IMR-90 (cell line): ENCODE data around the gene TGFB1. TPM values are rescaled to one million over a fixed set of nuclear protein-coding genes. Genes with fewer than 3 reads are reported as not detected.
A peak's percentile ranks its signal among the peaks of the same experiment; 100 is the strongest.

Source experiments
- ATAC-seq: fragments of 200-7000 bp; cut with Tn5 transposase; 2 replicates; pipeline ENCODE4 v1.9.1; 2020; ENCODE audit warnings: low read depth, mild to moderate bottlenecking, moderate library complexity
- BruUV-seq: library from RNA; stranded (reverse); fragments of 400-500 nt; replicated peaks from 2 replicates; lab custom pipeline; 2021; lab: Mats Ljungman, UMichigan
- CTCF ChIA-PET: fragments of 300-600 bp; formaldehyde crosslinking; extraction: SDS; loops from one replicate; lab custom pipeline; 2021; ENCODE audit warnings: antibody characterized with exemption; lab: Yijun Ruan, JAX
- POLR2A ChIA-PET: fragments of 300-600 bp; sonication (Branson Sonifier 250); formaldehyde crosslinking; loops from one replicate; lab custom pipeline; 2022; ENCODE audit warnings: antibody characterized with exemption; ENCODE audit not compliant: unreplicated experiment; lab: Charles Lee
- DNase-seq: peaks from one replicate; pipeline ENCODE4 v3.0.0; 2013
- H2AFZ ChIP-seq: replicated peaks from 2 replicates; pipeline ENCODE3; 2013; ENCODE audit warnings: low read length, mild to moderate bottlenecking; ENCODE audit not compliant: poor library complexity
- H2AK5ac ChIP-seq: 2 replicates; pipeline ENCODE4 v1.6.1; 2013; ENCODE audit warnings: low read depth, low read length, inconsistent platforms
- H2AK9ac ChIP-seq: replicated peaks from 2 replicates; pipeline ENCODE3; 2013; ENCODE audit warnings: mild to moderate bottlenecking, low read depth, low read length, moderate library complexity; ENCODE audit not compliant: poor library complexity
- H2BK120ac ChIP-seq: 2 replicates; pipeline ENCODE4 v1.6.1; 2013; ENCODE audit warnings: low read depth, low read length, inconsistent platforms
- H2BK15ac ChIP-seq: 3 replicates; pipeline ENCODE4 v1.6.1; 2013; ENCODE audit warnings: low read depth, low read length, inconsistent platforms
- H2BK20ac ChIP-seq: 2 replicates; pipeline ENCODE4 v1.6.1; 2013; ENCODE audit warnings: low read depth, mild to moderate bottlenecking, inconsistent platforms, low read length, moderate library complexity
- H2BK5ac ChIP-seq: 2 replicates; pipeline ENCODE4 v1.6.1; 2013; ENCODE audit warnings: mild to moderate bottlenecking, low read depth, low read length, inconsistent platforms; ENCODE audit not compliant: poor library complexity, severe bottlenecking
- H3K14ac ChIP-seq: replicated peaks from 2 replicates; pipeline ENCODE4 v1.6.1; 2013; ENCODE audit warnings: low read depth, low read length, inconsistent platforms
- H3K18ac ChIP-seq: 2 replicates; pipeline ENCODE4 v1.6.1; 2013; ENCODE audit warnings: low read depth, low read length, control low read depth
- H3K23ac ChIP-seq: 2 replicates; pipeline ENCODE4 v1.6.1; 2013; ENCODE audit warnings: low read depth, low read length, inconsistent platforms
- H3K27ac ChIP-seq: 2 replicates; pipeline ENCODE4 v1.5.1; 2013; ENCODE audit warnings: mild to moderate bottlenecking, control low read depth, low read length; ENCODE audit not compliant: insufficient read depth
- H3K27me3 ChIP-seq: 2 replicates; pipeline ENCODE4 v1.6.1; 2013; ENCODE audit warnings: low read length; ENCODE audit not compliant: control insufficient read depth, insufficient read depth
- H3K36me3 ChIP-seq: 2 replicates; pipeline ENCODE4 v1.6.1; 2013; ENCODE audit warnings: low read length, mixed read lengths; ENCODE audit not compliant: control insufficient read depth, insufficient read depth
- H3K4ac ChIP-seq: 2 replicates; pipeline ENCODE4 v1.6.1; 2013; ENCODE audit warnings: low read depth, low read length, inconsistent platforms
- H3K4me1 ChIP-seq: 2 replicates; pipeline ENCODE4 v1.6.1; 2013; ENCODE audit warnings: low read length, mixed read lengths; ENCODE audit not compliant: control insufficient read depth, insufficient read depth
- H3K4me2 ChIP-seq: 2 replicates; pipeline ENCODE4 v1.6.1; 2013; ENCODE audit warnings: low read depth, mild to moderate bottlenecking, control low read depth, low read length, moderate library complexity
- H3K4me3 ChIP-seq: 2 replicates; pipeline ENCODE4 v1.5.1; 2013; ENCODE audit warnings: low read depth, mild to moderate bottlenecking, control low read depth, low read length, moderate library complexity; ENCODE audit not compliant: insufficient read depth
- H3K56ac ChIP-seq: 2 replicates; pipeline ENCODE4 v1.6.1; 2013; ENCODE audit warnings: low read length, inconsistent platforms; ENCODE audit not compliant: insufficient read depth; ENCODE audit errors: extremely low read depth
- H3K79me1 ChIP-seq, 2 experiments: 2 replicates each; pipeline ENCODE4 v1.6.1; 2013; ENCODE audit warnings: low read length in 2 of 2, inconsistent platforms in 1 of 2, low read depth in 1 of 2
- H3K9ac ChIP-seq: 2 replicates; pipeline ENCODE4 v1.6.1; 2013; ENCODE audit warnings: low read depth, low read length, control low read depth
- H3K9me1 ChIP-seq: 2 replicates; pipeline ENCODE4 v1.6.1; 2013; ENCODE audit warnings: low read length, inconsistent platforms; ENCODE audit not compliant: insufficient read depth
- H3K9me3 ChIP-seq: 2 replicates; pipeline ENCODE4 v1.6.1; 2013; ENCODE audit warnings: low read length; ENCODE audit not compliant: control insufficient read depth, insufficient read depth
- H4K20me1 ChIP-seq: 2 replicates; pipeline ENCODE4 v1.6.1; 2013; ENCODE audit warnings: low read length, inconsistent platforms; ENCODE audit not compliant: insufficient read depth
- H4K5ac ChIP-seq: 2 replicates; pipeline ENCODE4 v1.6.1; 2013; ENCODE audit warnings: mild to moderate bottlenecking, low read depth, low read length, control low read depth
- H4K8ac ChIP-seq, 2 experiments: 2 replicates each; pipeline ENCODE4 v1.6.1; 2013; ENCODE audit warnings: low read depth in 2 of 2, low read length in 2 of 2, control low read depth in 1 of 2, inconsistent platforms in 1 of 2
- H4K91ac ChIP-seq: 2 replicates; pipeline ENCODE4 v1.6.1; 2013; ENCODE audit warnings: low read depth, low read length, inconsistent platforms; ENCODE audit not compliant: insufficient read depth
- CHD1 ChIP-seq: IDR thresholded peaks from 2 replicates; pipeline ENCODE4 v1.6.1; 2012; ENCODE audit warnings: low read depth, low read length, improper control_type of control experiment
- POLR2A ChIP-seq: IDR thresholded peaks from 2 replicates; pipeline ENCODE4 v1.6.1; 2012; ENCODE audit warnings: mild to moderate bottlenecking, low read depth, low read length
- RAD21 ChIP-seq: IDR thresholded peaks from 2 replicates; pipeline ENCODE4 v1.6.1; 2012; ENCODE audit warnings: low read length, improper control_type of control experiment
- RFX5 ChIP-seq: IDR thresholded peaks from 2 replicates; pipeline ENCODE4 v1.8.0; 2012; ENCODE audit warnings: low read depth, mild to moderate bottlenecking, low read length, moderate library complexity
- WGBS, 2 experiments: methylation state at CpG; one replicate each; pipeline versions ENCODE4 v1.1.5 to v1.1.7; 2013; ENCODE audit warnings: missing lambda C conversion rate in 2 of 2; ENCODE audit not compliant: insufficient read length in 1 of 2; ENCODE audit errors: extremely low coverage in 2 of 2; 5-methylcytosine and 5-hydroxymethylcytosine counted together
- dilution Hi-C: fragments of 300-500 bp; cut with HindIII; formaldehyde crosslinking; loops from one replicate; pipeline ENCODE4 v1.14.3; 2018; ENCODE audit warnings: low sequenced_read_pairs; ENCODE audit not compliant: unreplicated experiment
- in situ Hi-C: fragments of 300-500 bp; cut with MboI; formaldehyde crosslinking; loops from 3 replicates; pipeline ENCODE4 v1.14.3; 2019; ENCODE audit warnings: low sequenced_read_pairs, inconsistent platforms, mixed read lengths
- intact Hi-C: fragments of 100-400 bp; cut with micrococcal nuclease; formaldehyde crosslinking; loops from 2 replicates; pipeline ENCODE4 v1.10.0; 2022
- polyA plus RNA-seq, 3 experiments: library from polyadenylated mRNA; depleted of rRNA; stranded (reverse); fragments of >200 nt; gene quantifications; 2 replicates each; pipeline ENCODE4 v1.2.3, GENCODE V29; 2012; ENCODE audit warnings: low replicate concordance in 1 of 3
- total RNA-seq: library from RNA; depleted of rRNA; stranded (reverse); fragments of >200 nt; gene quantifications from 2 replicates; pipeline ENCODE4 v1.2.3, GENCODE V29; 2012

TGFB1 gene
- total and polyA plus RNA-seq, 2 of the 4 experiments (the other 2 are of a cell fraction), result 3.2 to 26.7 TPM

DNA sequence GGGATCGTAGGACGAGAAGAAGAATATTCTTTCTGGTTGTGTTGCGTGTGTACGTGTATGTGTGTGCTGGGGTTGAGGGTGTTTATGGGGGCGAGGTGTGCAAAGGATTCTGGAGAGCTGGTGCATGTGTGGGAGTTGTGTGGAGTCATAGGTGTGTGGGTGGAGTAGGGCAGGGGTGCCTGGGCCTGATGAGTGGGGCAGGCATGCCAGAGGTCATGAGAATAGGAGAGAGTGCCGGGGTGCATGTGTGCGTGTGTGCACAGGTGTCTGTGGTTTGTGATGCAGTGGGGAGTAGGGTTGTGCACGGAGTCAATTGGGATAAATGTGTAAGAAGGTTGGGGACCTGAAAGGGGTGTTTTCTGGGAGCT, 23.3 kb upstream of the TGFB1 start:
- H3K27me3 ChIP-seq, result no peaks in the 10 kb centered on the region
- no peak overlapping the region for H2BK15ac ChIP-seq
- peak overlapping the region in 1 of 2 experiments; percentile 54; a peak in 1 of 4 replicates for H4K8ac ChIP-seq
- ATAC-seq (no peak; the same call in 1 of the 2 replicates), DNase-seq (no peak)
- in situ Hi-C loops (no loop called here), intact Hi-C loops (no loop called here), dilution Hi-C loops (no loop called here)
- peak overlapping the region; percentile 21 for H2AK9ac ChIP-seq
- peak overlapping the region; percentile 75 for H3K4me3 ChIP-seq
- H2BK20ac ChIP-seq, result no peak overlapping the region
- peak overlapping the region; percentile 8; the same call in 1 of the 2 replicates for H3K18ac ChIP-seq
- peaks cover 9% of the 10 kb centered on the region for H3K4me1 ChIP-seq
- H2AFZ ChIP-seq, result peak overlapping the region; percentile 97
- 75% methylated on average over 7 of the region's 8 CpGs; no CpG with 5 or more reads in 1 of the 2 experiments for WGBS, 2 experiments
- no peak overlapping the region; the same call in 1 of the 2 replicates for H3K27ac ChIP-seq
- peak overlapping the region; percentile 67 for H3K9ac ChIP-seq
- H3K36me3 ChIP-seq, result no peaks in the 10 kb centered on the region; the same call in 1 of the 2 replicates
- no peak overlapping the region for H4K91ac ChIP-seq
- H3K4ac ChIP-seq, result peak overlapping the region; percentile 78
- TF ChIP-seq RAD21, result no peak
- TF ChIP-seq POLR2A, result no peak
- no peak for TF ChIP-seq RFX5
- no peak for TF ChIP-seq CHD1
- H3K14ac ChIP-seq, result 0 out of 2 replicates have a peak overlapping the region, but pooled peaks have one; percentile 90
- no peak overlapping the region for H3K56ac ChIP-seq
- POLR2A ChIA-PET, result no interaction called here
- no peak overlapping the region for H2BK120ac ChIP-seq
- H4K20me1 ChIP-seq, result peaks cover 3% of the 10 kb centered on the region; the same call in 1 of the 2 replicates
- peaks cover 0 to 23% of the 10 kb centered on the region in 2 experiments; a peak in 3 of 4 replicates for H3K79me1 ChIP-seq
- CTCF ChIA-PET, result no interaction called here
- H2AK5ac ChIP-seq, result peak overlapping the region; percentile 10; the same call in 1 of the 2 replicates
- H3K9me3 ChIP-seq, result no peaks in the 10 kb centered on the region
- peak overlapping the region; percentile 19 for H4K5ac ChIP-seq
- H2BK5ac ChIP-seq, result no peak overlapping the region
- peaks cover 10% of the 10 kb centered on the region for H3K9me1 ChIP-seq
- no TSS peak for BruUV-seq
- H3K23ac ChIP-seq, result peak overlapping the region; percentile 11; the same call in 1 of the 2 replicates
- peak overlapping the region; percentile 92 for H3K4me2 ChIP-seq
